GM06990 (cell line): Measurements from ENCODE around the gene PACSIN1.

Experiments
- DNase-seq: peaks from one replicate; pipeline ENCODE4 v3.0.0-alpha.2; 2011; ENCODE audit not compliant: insufficient read length; ENCODE audit errors: extremely low read depth
- H3K27me3 ChIP-seq: replicated peaks from 2 replicates; pipeline ENCODE4 v1.6.0; 2011; ENCODE audit warnings: low read length; ENCODE audit not compliant: control insufficient read depth, insufficient read depth
- H3K36me3 ChIP-seq: 2 replicates; pipeline ENCODE4 v1.5.1; 2011; ENCODE audit warnings: low read length; ENCODE audit not compliant: control insufficient read depth, insufficient read depth
- H3K4me3 ChIP-seq: replicated peaks from 2 replicates; pipeline ENCODE4 v1.5.1; 2011; ENCODE audit warnings: low read depth, mild to moderate bottlenecking, control low read depth, low read length
- TF ChIP-seq, protein P1 (sequence below): IDR thresholded peaks from 2 replicates; pipeline ENCODE4 v1.5.1; 2011; ENCODE audit warnings: low read length, control low read depth, mild to moderate bottlenecking, inconsistent platforms; ENCODE audit not compliant: insufficient read depth, poor library complexity, severe bottlenecking

Gene PACSIN1

DNA sequence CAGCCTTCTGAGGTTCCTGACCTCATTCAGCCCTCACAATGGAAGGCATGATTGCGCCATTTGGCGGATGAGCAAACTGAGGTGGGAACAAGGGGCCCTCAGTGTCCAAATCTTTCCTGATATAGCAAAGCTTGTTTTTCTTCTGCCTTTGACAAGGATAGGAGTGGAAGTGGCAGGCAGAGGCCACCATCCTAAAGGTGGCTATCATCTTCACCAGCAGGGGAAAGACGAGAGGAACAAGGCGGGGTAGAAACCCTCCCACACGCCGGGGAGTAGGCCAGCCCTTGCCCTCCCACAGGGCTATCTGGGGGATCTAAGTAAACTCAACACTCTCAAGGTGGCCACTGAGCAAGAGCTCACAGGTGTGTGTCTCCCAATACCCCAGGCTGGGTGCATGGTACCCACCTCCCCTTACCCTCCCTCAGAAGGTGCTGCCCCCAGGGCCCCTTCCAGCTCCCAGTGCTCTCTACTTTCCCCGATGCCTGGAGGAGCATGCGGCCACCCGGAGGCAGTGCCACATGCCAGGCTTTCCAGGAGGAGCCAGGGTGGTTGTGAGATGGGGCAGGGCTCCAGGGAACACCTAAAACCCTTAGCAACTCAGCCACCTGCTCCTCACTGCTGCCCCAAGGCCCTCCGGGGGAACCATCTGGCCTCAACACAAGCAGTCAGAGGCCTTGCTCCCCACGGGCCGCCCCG, 79.0 kb downstream of the PACSIN1 start:
- no peaks in the 10 kb centered on the region for H3K36me3 ChIP-seq
- DNase-seq = no peak
- no peak overlapping the region for H3K4me3 ChIP-seq
- TF ChIP-seq, protein P1, sequence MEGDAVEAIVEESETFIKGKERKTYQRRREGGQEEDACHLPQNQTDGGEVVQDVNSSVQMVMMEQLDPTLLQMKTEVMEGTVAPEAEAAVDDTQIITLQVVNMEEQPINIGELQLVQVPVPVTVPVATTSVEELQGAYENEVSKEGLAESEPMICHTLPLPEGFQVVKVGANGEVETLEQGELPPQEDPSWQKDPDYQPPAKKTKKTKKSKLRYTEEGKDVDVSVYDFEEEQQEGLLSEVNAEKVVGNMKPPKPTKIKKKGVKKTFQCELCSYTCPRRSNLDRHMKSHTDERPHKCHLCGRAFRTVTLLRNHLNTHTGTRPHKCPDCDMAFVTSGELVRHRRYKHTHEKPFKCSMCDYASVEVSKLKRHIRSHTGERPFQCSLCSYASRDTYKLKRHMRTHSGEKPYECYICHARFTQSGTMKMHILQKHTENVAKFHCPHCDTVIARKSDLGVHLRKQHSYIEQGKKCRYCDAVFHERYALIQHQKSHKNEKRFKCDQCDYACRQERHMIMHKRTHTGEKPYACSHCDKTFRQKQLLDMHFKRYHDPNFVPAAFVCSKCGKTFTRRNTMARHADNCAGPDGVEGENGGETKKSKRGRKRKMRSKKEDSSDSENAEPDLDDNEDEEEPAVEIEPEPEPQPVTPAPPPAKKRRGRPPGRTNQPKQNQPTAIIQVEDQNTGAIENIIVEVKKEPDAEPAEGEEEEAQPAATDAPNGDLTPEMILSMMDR = no peak
- H3K27me3 ChIP-seq = no peaks in the 10 kb centered on the region; the same call in 1 of the 2 replicates

DNA sequence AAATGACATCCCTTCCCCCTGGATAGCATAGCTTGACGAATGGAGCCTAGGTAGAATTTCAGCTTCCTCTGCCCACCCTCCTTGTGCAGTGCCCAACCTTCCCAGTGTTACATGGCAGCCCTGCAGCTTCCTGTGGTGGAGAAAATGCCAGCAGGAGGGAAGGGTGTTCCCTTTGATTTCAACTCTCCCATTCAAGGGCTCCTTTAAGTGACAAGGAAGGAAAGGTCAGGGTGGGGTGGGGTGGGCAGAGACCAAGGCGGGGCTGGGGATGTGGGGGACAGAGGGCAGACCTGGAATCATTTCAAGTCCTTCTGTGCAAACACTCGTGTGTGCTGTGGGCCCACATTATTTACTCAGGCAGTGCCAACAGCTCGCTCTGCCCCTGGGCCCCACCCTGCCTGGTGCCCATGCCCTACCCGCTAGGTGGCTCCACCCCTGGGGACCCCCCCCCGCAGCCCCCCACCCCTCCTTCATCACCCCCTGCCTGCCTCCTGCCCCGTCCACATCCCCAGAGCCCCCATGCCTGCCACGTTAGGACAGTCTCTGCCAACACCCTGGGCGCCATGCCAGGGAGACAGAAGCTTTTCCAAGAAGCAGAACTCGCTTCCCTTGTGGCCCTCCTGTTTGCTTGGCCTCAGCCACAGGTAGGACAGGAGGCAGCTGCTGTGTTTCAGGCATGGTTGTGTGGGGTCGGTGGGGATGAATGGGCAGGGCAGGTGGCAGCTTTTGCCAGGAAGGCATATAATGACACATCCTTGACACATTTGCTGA, 80.9 kb downstream of the PACSIN1 start:
- DNase-seq = no peak
- TF ChIP-seq, protein P1 = no peak
- Histone ChIP-seq H3K36me3 (no peaks in the 10 kb centered on the region), H3K4me3 (no peak overlapping the region), H3K27me3 (no peaks in the 10 kb centered on the region; the same call in 1 of the 2 replicates)

DNA sequence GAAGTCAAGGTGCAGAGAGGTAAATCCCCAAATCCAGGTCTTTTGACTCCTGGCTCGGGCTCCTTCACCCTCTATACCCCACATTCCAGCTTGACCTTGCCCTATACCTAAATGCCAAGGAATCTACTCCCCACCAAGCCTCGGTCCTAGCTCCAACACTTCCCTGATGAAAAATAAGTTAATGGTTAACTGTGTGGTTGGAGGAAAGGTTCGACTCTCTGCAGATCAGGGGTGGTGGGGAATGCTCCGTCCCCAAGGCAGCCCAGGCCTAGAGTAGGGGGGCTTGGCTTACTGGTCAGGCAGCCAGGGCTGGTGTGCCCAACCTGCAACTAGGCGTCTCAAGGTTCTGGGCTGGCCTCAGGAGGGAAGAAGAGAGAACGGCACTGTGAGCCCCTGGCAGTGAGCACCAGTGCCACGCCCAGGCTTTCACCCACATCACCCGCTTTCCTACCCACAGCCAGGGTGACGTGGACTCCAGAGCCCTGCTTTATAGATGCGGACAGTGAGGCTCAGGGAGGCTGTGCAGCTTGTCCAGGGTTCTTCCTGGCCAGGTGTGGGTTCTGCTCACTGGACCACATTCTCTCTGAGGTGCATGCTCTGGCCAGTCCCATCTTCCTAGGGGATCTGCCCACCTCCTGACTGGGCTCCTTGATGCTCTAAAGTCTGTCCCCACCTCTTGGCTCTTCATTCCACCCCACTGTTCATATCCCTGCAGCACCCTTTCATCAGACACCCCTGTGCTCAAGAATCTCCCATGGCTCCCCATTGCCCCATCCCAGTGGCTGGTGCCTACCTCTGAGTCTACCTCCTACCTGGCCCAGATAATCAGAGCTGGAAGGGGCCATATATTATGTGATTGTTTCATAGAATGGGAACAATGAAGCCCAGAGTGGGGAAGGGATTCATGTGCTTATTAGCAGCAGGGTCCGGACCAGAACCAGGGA, 82.1 kb downstream of the PACSIN1 start:
- DNase-seq = no peak
- TF ChIP-seq, protein P1 = no peak
- H3K4me3 ChIP-seq = no peak overlapping the region
- no peaks in the 10 kb centered on the region; the same call in 1 of the 2 replicates for H3K27me3 ChIP-seq
- no peaks in the 10 kb centered on the region for H3K36me3 ChIP-seq

DNA sequence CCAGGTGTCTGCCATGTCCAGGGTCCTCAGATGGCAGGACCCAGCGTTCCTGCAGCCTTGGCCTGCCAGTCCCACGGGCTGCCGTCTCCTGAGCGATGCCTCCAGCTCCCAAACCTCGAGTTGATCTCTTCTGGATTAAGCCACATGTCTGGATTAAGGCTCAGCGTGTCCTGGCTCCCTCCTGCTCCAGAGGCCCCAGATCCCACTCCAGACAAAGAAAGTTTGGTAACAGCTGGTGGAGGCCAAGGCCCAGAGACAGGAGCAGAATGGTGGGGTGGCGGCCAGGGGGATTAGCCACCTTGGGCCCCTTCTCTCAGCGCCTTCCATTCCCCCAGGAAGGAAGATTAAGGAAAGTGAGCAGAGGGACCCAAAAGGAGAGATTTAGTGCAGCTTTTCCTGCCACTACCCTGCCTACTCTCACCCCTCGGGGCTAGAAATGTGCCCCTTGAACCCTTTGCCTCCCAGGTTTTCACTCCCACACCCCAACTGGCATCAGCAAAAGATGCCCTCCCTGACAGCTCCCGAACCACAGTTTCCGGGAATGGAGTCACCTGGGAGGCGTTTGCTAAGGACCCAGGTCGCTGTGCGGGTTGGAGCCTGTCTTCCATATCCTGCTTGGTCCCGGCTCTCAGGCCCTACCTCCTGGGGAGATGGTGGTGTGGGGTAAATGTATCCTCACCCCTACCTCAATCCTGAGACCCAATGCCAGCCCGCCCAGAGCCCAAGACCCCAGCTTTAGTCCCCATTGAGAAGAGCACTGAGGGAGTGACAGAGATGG, 83.3 kb downstream of the PACSIN1 start:
- TF ChIP-seq, protein P1 = no peak
- no peak for DNase-seq
- Histone ChIP-seq H3K4me3 (no peak overlapping the region), H3K27me3 (no peaks in the 10 kb centered on the region; the same call in 1 of the 2 replicates), H3K36me3 (no peaks in the 10 kb centered on the region)

DNA sequence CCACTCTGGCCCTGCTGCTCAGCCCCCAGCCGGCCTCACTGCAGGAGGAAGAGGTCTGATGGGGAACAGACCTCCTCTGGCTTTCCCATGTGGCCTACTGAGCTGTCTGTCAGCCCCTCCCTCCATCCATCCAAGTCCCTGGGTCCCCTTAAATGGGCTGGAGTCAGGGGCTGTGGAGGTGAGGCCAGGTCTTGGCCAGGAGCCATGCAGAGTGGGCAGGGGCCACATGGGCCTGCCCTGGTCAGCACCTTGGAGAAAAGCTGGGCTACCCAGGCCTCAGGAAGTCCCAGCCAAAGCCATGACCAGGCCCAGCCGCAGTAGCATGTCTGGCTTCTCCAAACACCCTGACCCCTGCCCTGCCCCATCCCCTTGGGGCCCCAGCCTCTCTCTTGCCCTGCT, 83.9 kb downstream of the PACSIN1 start:
- TF ChIP-seq, protein P1 = no peak
- no peaks in the 10 kb centered on the region; the same call in 1 of the 2 replicates for H3K27me3 ChIP-seq
- DNase-seq = no peak
- H3K4me3 ChIP-seq = no peak overlapping the region
- H3K36me3 ChIP-seq = no peaks in the 10 kb centered on the region
